Type B pancreatic cell (in vitro differentiated cells): ENCODE results near the gene MKI67. TPM values are rescaled to one million over a fixed set of nuclear protein-coding genes. Genes with fewer than 3 reads are reported as not detected.
A peak's percentile ranks its signal among the peaks of the same experiment; 100 is the strongest.

ENCODE experiments used
- DNase-seq: peaks from one replicate; pipeline ENCODE4 v3.0.0; 2021; ENCODE audit warnings: mixed read lengths; ENCODE audit not compliant: unreplicated experiment; ENCODE audit errors: extremely low spot score
- H3K27ac Mint-ChIP-seq: 2 replicates; pipeline ENCODE4 v1.8.0; 2021; ENCODE audit warnings: mild to moderate bottlenecking, mixed read lengths
- H3K27me3 Mint-ChIP-seq: 2 replicates; pipeline ENCODE4 v1.8.0; 2021; ENCODE audit warnings: mixed read lengths
- H3K36me3 Mint-ChIP-seq: 2 replicates; pipeline ENCODE4 v1.8.0; 2021; ENCODE audit warnings: mixed read lengths
- H3K4me1 Mint-ChIP-seq: one replicate; pipeline ENCODE4 v1.8.0; 2021; ENCODE audit warnings: mixed read lengths; ENCODE audit not compliant: unreplicated experiment
- H3K4me3 Mint-ChIP-seq: 2 replicates; pipeline ENCODE4 v1.8.0; 2021; ENCODE audit warnings: mild to moderate bottlenecking, mixed read lengths
- H3K9me3 Mint-ChIP-seq: 2 replicates; pipeline ENCODE4 v1.8.0; 2021; ENCODE audit warnings: mixed read lengths
- CTCF ChIP-seq: fragments of 200-600 bp; sonication (generic); conservative IDR thresholded peaks from 2 replicates; pipeline ENCODE4 v1.5.0; 2021; ENCODE audit warnings: antibody characterized with exemption, mild to moderate bottlenecking
- total RNA-seq: library from RNA; stranded (reverse); gene quantifications from 2 replicates; pipeline ENCODE4 v1.2.1, GENCODE V29; 2021; ENCODE audit warnings: low replicate concordance

Gene MKI67
- total RNA-seq, 1 donor from 2014 or later = 104 TPM

GRCh38 chr10:128122931-128123330 is 3.3 kb downstream of the MKI67 start:
- no peaks in the 10 kb centered on the region for H3K9me3 Mint-ChIP-seq

GRCh38 chr10:128121750-128122412 is 4.3 kb downstream of the MKI67 start:
- Mint-ChIP-seq H3K4me1 (peaks cover 19% of the 10 kb centered on the region), H3K9me3 (no peaks in the 10 kb centered on the region), H3K27ac (no peak overlapping the region), H3K36me3 (peaks cover 29% of the 10 kb centered on the region), H3K4me3 (no peak overlapping the region), H3K27me3 (peaks cover 7% of the 10 kb centered on the region)
- DNase-seq = no peak
- TF ChIP-seq CTCF = no peak

More at GRCh38 chr10:128122931-128123330, 3.3 kb downstream of the MKI67 start:
- H3K27me3 Mint-ChIP-seq = peaks cover 7% of the 10 kb centered on the region
- H3K4me3 Mint-ChIP-seq = peak overlapping the region; percentile 47
- TF ChIP-seq CTCF = no peak
- no peak for DNase-seq
- H3K4me1 Mint-ChIP-seq = peaks cover 23% of the 10 kb centered on the region
- no peak overlapping the region for H3K27ac Mint-ChIP-seq
- peaks cover 29% of the 10 kb centered on the region for H3K36me3 Mint-ChIP-seq

GRCh38 chr10:128116851-128117615 is 9.2 kb downstream of the MKI67 start:
- TF ChIP-seq CTCF = peak; percentile 49
- Mint-ChIP-seq H3K4me1 (no peaks in the 10 kb centered on the region), H3K4me3 (no peak overlapping the region), H3K36me3 (peaks cover 28% of the 10 kb centered on the region), H3K27me3 (no peaks in the 10 kb centered on the region), H3K9me3 (no peaks in the 10 kb centered on the region), H3K27ac (no peak overlapping the region)
- DNase-seq = no peak

- H3K27me3 Mint-ChIP-seq = no peaks in the 10 kb centered on the region
- no peaks in the 10 kb centered on the region for H3K4me1 Mint-ChIP-seq
- no peak for TF ChIP-seq CTCF
- DNase-seq = no peak
- no peak overlapping the region for H3K27ac Mint-ChIP-seq
- no peak overlapping the region for H3K4me3 Mint-ChIP-seq
- H3K9me3 Mint-ChIP-seq = no peaks in the 10 kb centered on the region
- peaks cover 27% of the 10 kb centered on the region for H3K36me3 Mint-ChIP-seq
Measured at GRCh38 chr10:128116187-128116586, 10.0 kb downstream of the MKI67 start.

GRCh38 chr10:128115356-128115755 is 10.9 kb downstream of the MKI67 start:
- no peaks in the 10 kb centered on the region for H3K4me1 Mint-ChIP-seq
- TF ChIP-seq CTCF = no peak
- H3K4me3 Mint-ChIP-seq = no peak overlapping the region
- H3K27me3 Mint-ChIP-seq = no peaks in the 10 kb centered on the region
- H3K27ac Mint-ChIP-seq = no peak overlapping the region
- DNase-seq = no peak
- H3K9me3 Mint-ChIP-seq = no peaks in the 10 kb centered on the region
- H3K36me3 Mint-ChIP-seq = peaks cover 26% of the 10 kb centered on the region
